ENCODE measurements around the gene ALPL.

ALPL gene

GRCh38 chr1:21604208-21604957 is 95.2 kb downstream of the ALPL start:
- DNase-seq, result no peak

GRCh38 chr1:21605012-21605715 is 95.9 kb downstream of the ALPL start:
- DNase-seq, result no peak

DNA sequence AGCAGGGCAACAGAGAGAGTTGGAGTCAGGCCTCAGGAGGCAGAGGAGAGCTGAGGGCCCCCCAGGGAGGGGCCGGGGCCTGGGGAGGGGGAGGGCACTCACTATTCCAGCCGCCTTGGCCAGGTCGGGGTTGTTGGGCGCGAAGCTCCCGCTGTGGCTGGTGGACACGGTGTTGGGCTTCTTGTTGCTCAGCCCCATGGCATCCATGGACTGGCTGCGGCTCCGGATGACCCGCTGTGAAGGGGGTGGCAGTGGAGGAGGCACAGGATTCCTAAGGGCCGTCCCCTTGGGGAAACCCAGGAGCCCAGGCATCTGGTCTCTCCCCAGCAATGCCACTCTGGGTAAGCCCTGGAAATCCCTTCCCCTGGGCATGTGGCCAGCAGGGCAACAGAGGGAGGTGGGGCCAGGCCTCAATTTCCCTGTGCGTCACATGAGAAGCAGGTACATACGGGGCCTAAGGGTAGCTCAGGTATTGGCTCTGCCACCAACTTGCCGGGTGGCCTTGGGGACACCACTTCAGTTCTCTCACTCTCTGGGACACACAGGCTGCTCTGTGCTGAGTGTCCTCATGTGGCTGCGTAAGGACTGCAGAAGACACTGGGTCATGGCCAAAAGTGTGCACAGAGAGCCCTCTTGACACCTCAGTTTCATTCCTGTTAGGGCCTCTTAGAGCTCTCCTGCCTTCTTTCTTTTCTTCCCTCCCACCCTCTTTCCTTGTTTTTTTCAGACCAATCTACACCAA is 96.9 kb downstream of the ALPL start:
- DNase-seq, result peak in 1 of 2 experiments; percentile 21

GRCh38 chr1:21607549-21608529 is 98.6 kb downstream of the ALPL start:
- no peak for DNase-seq

- DNase-seq, result no peak
Measured at GRCh38 chr1:21608798-21609197, 99.6 kb downstream of the ALPL start.

DNA sequence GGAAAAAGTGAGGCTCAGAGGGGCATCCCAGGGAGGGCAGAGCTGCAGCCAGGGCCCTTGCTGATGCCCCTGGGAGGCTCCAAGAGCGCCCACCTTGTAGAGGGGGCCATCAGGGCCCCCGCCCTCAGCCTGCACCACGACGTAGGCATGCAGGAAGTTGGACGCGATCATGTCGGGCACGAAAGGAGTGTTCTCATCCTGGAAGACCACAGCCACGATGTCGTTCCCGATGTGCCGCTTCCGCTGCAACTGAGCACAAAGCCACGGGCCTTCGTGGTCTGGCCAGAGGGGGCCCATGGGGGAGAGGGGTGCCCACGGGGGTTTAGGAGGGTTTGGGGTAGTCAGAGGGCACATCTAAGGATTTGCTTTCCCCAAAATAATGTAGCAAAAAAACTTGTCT is 100.8 kb downstream of the ALPL start:
- DNase-seq, result no peak

DNA sequence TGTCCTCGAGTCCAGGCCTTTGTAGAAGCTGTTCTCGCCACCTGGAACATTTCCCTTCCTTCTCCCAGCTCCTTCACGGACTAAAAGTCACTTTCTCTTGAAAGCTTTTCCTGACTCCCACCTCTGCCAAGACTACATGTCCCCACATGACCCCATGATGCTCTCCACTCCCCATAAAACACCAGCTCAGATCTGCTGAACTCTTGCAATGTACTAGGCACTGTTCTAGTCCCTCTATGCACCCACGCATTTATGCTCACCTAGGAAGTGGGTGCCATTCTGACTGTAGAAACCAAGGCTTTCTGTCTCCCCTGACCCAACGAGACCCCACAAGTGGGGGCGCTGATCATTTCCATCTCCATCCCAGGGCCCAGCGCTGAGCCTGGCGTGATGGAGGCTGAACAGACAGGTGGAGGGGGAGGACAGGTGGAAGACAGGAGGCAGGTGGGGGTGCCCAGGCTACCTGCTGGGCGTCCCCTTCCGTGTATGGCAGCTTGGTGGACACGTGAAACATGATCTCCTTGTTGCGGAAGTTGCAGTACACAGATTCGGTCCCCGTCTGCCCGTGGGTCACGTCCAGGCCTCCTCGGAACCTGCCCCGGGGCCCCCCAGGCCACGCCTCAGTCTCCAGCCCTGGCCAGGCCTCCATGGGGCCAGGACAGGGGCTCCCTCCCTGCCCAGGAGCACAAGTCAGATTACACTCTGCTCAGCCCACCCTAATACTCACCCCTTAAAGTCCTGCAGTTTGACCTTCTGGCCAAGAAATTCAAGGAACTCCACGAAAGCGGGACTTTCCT is 102.0 kb downstream of the ALPL start:
- DNase-seq, result no peak

GRCh38 chr1:21612057-21612456 is 102.8 kb downstream of the ALPL start:
- DNase-seq, result no peak

GRCh38 chr1:21613072-21613867 is 104.0 kb downstream of the ALPL start:
- no peak for DNase-seq

DNA sequence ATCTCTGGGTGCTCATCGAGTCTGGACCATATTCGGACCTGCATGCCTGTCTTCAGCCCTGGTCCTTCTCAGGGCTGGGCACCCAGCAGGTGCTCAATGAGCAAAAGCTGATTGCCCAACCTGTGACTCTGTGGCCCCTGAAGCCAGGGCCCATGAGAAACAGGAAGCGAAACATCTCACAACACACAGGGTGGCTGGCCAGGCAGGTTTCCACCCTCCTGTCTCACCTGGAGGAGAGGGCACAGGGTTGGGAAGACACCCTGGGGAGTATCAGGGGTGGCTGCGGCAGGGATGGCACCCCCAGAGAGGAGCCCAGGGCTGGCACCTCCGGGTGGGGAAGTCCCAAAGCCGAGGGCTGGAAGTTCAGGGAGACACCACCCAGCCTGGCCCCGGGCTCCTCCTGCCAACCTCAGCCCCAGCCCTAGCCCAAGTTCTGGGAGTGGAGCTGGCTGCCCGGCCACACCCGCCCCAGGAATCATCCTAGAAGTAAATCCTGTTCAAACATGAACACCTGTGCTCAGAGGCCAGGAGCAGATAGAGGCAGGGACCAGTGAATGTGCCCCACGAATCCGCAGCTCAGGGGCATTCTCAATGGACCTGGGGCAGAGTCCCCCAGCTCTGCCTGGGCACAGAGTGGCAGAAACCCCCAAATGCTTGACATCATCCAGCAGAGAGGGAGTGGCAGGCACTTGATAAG is 105.3 kb downstream of the ALPL start:
- no peak for DNase-seq

DNA sequence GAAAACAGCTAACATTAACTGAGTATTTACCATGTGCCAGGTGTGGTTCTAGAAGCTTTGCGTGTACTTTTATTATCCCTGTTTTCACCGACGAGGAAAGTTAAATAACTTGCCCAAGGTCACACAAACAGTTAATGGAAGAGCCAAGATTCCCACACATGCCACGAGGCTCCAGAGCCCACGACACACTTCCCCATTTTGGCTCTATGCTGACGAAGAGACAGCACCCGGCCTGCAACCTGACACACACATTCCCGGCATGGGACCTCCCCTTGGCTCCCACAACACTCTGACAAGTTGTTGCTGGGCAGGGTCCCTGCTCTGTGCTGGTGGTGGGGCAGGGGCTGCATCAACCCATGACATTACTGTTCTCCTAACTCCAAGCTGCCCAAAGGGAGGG is 107.1 kb downstream of the ALPL start:
- DNase-seq, result no peak

DNA sequence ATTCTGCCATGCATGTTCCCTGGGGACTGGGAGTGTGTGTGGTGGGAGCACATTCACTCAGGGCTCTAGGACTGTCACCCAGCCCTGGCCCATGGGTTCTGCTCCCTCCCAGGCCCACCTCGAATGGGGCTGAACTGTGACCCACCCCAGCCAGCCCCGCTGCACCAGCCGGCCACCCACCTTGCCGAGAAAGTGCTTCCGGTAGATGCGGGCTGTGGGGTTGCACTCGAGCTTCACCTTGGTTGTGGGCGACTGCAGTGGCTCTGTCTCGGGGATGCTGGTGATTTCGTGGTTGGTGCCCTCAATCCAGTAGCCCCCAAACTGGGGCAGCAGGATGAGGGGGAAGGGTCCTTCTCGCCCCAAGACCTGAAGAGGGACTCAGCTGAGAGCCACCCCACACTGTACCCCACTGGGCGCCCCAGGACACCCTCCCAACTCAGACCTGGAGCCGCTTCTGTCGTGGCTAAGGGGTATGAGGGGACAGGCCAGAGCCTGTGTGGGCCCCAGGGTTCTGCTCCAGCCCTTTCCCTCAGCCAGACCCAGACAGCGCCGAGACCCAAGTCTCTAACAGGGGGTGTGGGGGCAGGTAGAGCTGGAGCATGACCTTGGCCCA is 108.0 kb downstream of the ALPL start:
- no peak for DNase-seq

DNA sequence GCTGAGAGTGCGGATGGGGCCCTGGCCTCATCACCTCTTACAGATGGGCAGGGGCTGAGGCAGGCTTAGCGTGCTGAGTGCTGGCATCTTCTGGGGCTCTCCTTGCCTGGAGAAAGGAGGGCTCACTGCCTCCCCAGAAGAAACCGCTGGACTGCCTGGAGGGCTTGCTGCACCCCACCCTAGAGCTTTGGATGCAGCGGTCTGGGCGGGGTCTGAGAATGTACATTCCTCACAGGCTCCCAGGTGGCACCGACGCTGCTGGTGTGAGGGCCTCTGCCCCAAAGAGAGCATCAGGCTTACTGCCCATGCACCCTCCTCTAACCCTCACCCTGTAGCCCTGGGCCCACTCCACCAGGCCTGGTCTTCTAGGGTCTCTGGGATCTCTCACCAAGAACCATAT is 108.8 kb downstream of the ALPL start:
- no peak for DNase-seq

- DNase-seq, result no peak
Measured at GRCh38 chr1:21618561-21619374, 109.5 kb downstream of the ALPL start.

- no peak for DNase-seq
Measured at GRCh38 chr1:21619375-21619947, 110.2 kb downstream of the ALPL start.

- DNase-seq, result no peak
Measured at GRCh38 chr1:21620011-21620410, 110.8 kb downstream of the ALPL start.

DNA sequence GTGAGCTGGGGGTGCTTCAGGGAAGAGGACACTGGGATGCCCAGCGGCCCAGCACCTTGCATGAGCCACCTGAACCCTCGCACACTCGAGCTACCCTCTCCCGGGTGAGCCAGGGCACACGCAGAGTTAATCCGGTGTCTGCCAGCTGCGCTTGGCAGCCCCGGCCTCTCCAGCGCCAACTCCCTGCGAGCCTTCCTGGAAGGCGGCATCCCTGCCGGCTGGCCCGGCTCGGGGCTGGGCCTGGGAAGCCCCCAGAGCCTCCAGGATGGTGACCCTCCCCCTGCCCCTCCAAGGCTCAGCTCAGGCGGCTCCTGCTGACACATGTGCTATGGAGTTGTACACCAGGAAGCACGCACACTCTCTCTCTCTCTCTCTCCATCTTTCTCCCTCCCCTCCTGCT is 111.3 kb downstream of the ALPL start:
- peak; percentile 50 to 76 for DNase-seq

DNA sequence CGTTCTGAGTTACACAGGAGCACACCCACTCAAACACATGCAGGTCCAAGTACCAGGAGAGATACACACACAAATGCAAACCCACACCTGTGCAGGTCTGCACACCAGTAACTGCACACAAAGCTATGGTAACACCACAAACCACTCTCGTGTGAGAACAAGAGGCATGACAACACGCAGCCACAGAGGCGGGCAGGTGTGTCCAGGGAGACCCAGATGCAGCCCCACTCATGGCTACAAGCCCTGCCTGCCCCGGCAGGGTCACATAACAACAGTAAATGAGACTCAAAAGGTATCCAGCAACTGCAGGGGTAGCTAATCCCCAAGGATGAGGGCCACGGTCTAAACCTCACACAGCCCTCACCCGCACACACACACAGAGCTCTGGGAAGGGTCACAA is 111.8 kb downstream of the ALPL start:
- peak in 1 of 2 experiments; percentile 33 for DNase-seq
